Neural cell (in vitro differentiated cells): ENCODE results near the gene C2CD3.

Source experiments
- CTCF ChIP-seq: fragments of 450-650 bp; IDR thresholded peaks from 2 replicates; pipeline ENCODE4 v1.5.1; 2014; ENCODE audit warnings: antibody characterized with exemption, mild to moderate bottlenecking, moderate library complexity; ENCODE audit not compliant: poor library complexity, severe bottlenecking
- EP300 ChIP-seq: fragments of 450-650 bp; conservative IDR thresholded peaks from 2 replicates; pipeline ENCODE4 v1.6.1; 2014; ENCODE audit warnings: antibody characterized with exemption, mild to moderate bottlenecking, moderate library complexity; ENCODE audit not compliant: poor library complexity, severe bottlenecking
- EZH2 ChIP-seq: fragments of 200-600, 300-800 bp; shearing (Covaris generic), sonication (generic); IDR thresholded peaks from 2 replicates; pipeline ENCODE4 v1.6.1; 2014; ENCODE audit warnings: antibody characterized with exemption, low read length, borderline replicate concordance, mild to moderate bottlenecking; ENCODE audit not compliant: insufficient read depth, poor library complexity, severe bottlenecking
- MXI1 ChIP-seq: fragments of 450-650 bp; conservative IDR thresholded peaks from 2 replicates; pipeline ENCODE4 v1.6.1; 2014; ENCODE audit warnings: antibody characterized with exemption, mild to moderate bottlenecking; ENCODE audit not compliant: poor library complexity, severe bottlenecking
- RAD21 ChIP-seq: fragments of 450-650 bp; conservative IDR thresholded peaks from 2 replicates; pipeline ENCODE4 v1.6.1; 2014; ENCODE audit warnings: antibody characterized with exemption, mild to moderate bottlenecking, moderate library complexity

- TF ChIP-seq EZH2 (no peak), MXI1 (no peak), CTCF (no peak), RAD21 (no peak), EP300 (no peak)
Measured at GRCh38 chr11:74035264-74035663, 135.5 kb downstream of the C2CD3 start.
